ENCODE results near the gene ACP2.

The ACP2 gene, protein sequence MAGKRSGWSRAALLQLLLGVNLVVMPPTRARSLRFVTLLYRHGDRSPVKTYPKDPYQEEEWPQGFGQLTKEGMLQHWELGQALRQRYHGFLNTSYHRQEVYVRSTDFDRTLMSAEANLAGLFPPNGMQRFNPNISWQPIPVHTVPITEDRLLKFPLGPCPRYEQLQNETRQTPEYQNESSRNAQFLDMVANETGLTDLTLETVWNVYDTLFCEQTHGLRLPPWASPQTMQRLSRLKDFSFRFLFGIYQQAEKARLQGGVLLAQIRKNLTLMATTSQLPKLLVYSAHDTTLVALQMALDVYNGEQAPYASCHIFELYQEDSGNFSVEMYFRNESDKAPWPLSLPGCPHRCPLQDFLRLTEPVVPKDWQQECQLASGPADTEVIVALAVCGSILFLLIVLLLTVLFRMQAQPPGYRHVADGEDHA

GRCh38 chr11:47248664-47249377 is at the start of gene ACP2:
ACP2 (minus strand) TSS chr11:47248814; CDS start chr11:47248789, 25 bp downstream.
- peak; percentile 70 to 76 for DNase-seq (ENCODE audit: low read depth in 2 of 2, low spot score in 1 of 2)

DNA sequence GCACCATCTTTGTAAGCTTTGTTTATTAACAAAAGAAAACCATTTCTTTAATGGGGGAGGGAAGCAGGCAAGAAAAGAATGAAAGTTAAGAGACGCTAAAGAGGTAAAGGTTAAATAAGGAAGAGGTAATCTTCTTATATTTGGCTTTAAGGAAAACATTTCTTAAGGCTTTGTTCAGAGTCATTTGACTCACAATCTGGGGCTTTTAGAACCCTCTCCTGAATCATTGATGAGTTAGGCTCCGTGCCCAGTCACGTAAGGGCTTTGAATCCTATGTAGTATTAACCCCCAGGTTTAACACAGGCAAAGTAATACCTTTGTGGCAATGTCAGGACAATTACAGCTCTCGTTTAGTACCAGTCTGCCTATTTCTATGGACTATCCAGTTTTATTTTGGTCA is 47.4 kb upstream of the ACP2 start:
- DNase-seq (ENCODE audit: low read depth in 2 of 2, low spot score in 1 of 2): no peak

- no peak for DNase-seq (ENCODE audit: low read depth in 2 of 2, low spot score in 1 of 2)
Measured at GRCh38 chr11:47295385-47295784, 46.8 kb upstream of the ACP2 start.

GRCh38 chr11:47289856-47290255 is 41.2 kb upstream of the ACP2 start:
- no peak for DNase-seq (ENCODE audit: low read depth in 2 of 2, low spot score in 1 of 2)

- no peak for DNase-seq (ENCODE audit: low read depth in 2 of 2, low spot score in 1 of 2)
Measured at GRCh38 chr11:47288066-47288465, 39.5 kb upstream of the ACP2 start.

DNA sequence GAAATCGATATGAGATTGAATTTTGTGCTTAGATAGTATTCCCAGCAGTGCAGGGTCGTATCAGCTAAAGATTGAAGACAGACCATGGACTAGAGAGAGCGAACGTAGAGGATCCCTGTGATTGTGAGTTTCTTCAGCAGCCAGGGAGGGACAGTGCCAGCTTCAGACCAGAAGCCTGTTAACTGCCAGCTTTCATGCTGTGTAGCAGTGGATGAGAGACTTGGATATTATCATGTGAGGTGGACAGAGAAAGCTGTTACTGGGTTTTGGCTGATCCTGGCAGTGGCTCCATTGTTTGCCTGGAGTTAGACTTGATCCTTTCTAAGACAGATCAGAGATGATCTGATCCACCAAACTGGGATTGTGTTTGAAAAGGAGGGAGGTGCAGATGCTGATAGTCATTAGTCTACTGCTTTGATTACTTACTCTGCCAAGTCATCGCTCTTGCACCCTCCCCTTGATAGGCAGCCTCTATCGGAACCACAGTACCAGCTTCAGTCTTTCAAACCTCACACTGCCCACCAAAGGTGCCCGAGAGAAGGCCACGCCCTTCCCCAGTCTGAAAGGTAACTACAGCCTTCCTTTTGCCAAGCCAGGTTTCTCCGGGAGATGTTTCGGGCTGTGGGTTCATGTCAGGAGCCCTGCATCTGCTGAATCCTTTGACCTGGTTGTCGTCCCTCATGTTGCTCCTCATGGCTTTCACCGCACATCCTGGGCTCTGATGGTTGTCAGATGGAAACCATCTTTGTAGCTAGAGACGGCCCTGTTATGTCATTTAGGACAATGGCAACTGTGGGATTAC is 37.6 kb upstream of the ACP2 start:
- DNase-seq (ENCODE audit: low read depth in 2 of 2, low spot score in 1 of 2): no peak

DNA sequence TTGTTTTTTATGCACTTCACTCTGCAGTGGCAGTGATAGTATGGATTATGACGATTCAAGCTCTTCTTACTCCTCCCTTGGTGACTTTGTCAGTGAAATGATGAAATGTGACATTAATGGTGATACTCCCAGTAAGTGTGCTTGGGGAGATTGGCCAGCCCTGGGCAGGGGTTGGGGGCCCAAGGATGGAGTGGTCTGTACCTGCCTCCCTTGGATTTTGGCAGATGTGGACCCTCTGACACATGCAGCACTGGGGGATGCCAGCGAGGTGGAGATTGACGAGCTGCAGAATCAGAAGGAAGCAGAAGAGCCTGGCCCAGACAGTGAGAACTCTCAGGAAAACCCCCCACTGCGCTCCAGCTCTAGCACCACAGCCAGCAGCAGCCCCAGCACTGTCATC is 35.5 kb upstream of the ACP2 start:
- DNase-seq (ENCODE audit: low read depth in 2 of 2, low spot score in 1 of 2): no peak

DNA sequence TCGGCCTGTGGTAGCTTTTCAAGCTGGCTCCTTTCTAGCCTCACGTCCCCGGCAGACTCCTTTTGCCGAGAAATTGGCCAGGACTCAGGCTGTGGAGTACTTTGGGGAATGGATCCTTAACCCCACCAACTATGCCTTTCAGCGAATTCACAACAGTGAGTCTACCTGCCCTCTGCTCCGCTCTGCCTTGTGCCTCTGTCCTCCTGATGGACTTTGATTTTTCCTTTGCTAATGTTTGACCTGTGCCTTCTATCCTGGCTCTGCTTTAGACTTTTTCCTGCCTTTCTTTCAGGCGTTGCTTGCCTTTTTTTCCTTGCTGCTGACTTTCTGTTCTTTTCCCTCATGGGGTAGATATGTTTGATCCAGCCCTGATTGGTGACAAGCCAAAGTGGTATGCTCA is 33.8 kb upstream of the ACP2 start:
- DNase-seq (ENCODE audit: low read depth in 2 of 2, low spot score in 1 of 2): no peak

GRCh38 chr11:47280860-47281259 is 32.2 kb upstream of the ACP2 start:
- no peak for DNase-seq (ENCODE audit: low read depth in 2 of 2, low spot score in 1 of 2)

- DNase-seq (ENCODE audit: low read depth in 2 of 2, low spot score in 1 of 2): no peak
Measured at GRCh38 chr11:47280099-47280498, 31.5 kb upstream of the ACP2 start.

DNA sequence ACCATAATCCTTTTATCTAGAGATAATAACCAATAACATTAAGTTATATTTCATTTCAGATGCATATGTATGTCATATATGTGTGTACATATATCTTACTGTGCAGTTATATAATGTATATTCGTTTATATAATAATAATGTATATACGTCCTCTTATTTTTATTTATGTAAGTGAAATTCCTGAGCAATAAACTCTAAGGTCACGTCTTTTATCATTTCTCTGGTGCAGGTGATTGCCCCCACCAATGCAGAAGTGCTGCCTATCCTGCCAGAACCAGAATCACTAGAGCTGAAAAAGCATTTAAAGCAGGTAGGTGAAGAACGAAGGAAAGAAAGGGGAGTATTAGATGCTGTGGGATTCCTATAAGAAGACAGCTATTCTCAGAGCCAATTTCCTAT is 30.2 kb upstream of the ACP2 start:
- DNase-seq (ENCODE audit: low read depth in 2 of 2, low spot score in 1 of 2): no peak

DNA sequence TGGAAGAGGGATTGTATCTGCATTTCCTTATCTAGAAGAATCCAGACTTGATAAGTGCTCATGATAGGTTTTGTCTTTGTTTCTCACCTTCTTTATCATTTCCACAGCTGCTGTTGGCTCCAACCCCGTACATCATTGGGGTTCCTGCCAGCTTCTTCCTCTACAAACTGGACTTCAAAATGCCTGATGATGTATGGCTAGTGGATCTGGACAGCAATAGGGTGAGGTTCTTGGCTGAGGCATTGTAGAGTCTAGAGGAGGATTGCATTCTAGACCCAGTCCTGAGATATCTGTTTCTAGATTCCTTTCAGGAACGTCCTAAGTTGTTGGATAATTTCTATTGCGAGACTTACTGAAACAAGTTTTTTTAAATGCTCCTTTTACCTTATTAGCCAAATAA is 29.4 kb upstream of the ACP2 start:
- no peak for DNase-seq (ENCODE audit: low read depth in 2 of 2, low spot score in 1 of 2)

- DNase-seq (ENCODE audit: low read depth in 2 of 2, low spot score in 1 of 2): no peak
Measured at GRCh38 chr11:47276923-47277322, 28.3 kb upstream of the ACP2 start.

- DNase-seq (ENCODE audit: low read depth in 2 of 2, low spot score in 1 of 2): no peak
Measured at GRCh38 chr11:47274495-47275235, 26.1 kb upstream of the ACP2 start.

GRCh38 chr11:47272706-47273105 is 24.1 kb upstream of the ACP2 start:
- DNase-seq (ENCODE audit: low read depth in 2 of 2, low spot score in 1 of 2): no peak

DNA sequence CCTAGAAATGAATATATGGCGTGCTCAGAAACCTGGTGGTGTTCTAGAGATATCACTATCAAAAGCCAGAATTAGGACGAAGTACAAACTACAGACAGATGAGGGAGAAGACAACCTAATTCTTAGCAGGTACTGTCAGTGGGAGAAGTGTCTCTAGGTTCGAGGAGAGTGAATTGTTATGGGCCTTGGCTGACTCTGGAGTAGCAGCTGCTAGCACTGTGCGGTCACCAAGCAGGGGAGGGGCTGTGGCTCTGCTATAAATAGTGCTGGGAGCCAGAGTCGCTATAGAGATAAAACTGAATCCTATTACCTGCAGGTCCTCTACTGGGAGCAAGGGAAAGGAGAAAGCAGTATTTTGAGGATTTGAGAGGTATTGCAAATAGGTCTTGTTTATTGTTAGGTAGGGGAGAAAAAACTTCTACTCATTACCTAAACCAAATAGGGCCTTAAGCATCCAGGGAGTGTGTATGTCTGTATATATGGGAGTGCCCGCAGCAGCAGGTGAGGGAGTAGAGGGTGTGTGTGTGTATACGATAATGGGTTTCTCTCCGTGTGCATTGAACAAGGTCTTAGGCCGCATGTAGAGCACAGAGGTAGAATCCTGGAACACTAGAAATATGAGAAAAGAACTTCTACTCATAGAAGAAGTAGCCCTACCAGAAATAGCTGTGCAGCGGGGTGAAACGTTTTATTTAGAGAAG is 23.5 kb upstream of the ACP2 start:
- DNase-seq (ENCODE audit: low read depth in 2 of 2, low spot score in 1 of 2): no peak

DNA sequence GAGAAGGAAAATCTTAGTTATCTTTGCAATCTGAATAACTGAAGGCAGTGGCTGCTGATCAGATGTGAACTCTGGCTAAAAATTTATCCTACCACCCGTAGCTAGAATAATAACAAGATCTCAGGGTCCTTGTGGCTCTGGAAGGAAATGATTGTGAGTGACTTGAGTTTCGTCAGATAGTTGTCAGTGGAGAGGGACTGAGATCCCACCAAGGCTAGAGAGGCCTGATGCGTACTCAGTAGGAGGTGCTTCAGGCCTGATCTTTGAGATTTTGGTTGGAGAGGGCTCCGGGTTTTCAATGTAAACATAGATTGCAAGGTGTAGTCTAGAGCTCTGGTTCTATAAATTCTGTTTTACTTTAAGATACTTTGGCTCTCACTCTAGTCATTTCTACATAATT is 22.7 kb upstream of the ACP2 start:
- DNase-seq (ENCODE audit: low read depth in 2 of 2, low spot score in 1 of 2): no peak

DNA sequence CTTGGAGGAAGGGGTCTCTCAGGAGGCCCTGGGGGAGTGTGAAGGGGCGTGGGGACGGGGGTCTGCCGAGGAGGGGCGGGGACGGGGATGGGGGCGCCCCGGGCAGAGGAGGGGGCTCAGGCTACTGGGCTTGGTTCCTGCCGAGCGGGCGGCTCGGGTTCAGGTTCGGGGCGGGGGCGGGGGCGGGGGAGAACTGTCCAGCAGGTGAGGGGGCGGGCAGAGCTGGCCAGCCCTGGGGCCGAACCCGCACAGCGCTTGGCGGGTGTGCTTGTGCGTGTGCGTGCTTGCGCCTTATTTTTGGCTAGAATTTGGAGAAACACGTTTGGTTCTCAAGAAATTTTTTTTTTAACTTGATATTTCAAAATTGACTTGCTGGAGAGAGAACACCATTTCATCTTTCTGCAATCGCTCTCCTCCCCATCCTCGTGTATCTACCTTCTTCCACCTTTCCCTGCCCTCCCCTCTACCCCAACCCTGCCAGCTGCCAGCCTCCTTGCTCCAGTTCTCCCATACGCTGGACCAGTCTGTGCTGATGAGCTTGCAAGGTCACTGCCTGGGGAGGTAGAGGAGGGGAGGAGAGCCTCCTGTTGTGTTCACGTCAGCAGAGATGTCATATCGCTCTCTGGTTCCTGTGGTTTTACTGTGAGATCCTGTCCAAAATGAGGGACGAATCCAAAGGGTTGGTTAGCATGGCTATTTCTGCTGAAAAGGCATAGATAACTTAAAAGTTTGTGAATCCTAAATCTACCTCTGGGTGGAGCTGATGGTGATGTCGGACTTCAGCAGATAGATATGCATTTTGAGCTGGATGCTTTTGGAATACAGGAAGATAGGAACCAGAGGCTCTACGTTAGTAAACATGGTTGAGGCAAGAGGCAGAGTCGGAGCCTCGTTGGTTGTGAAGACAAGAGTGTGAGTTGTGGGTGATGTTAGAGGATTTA is 22.0 kb upstream of the ACP2 start:
- DNase-seq (ENCODE audit: low read depth in 2 of 2, low spot score in 1 of 2): no peak

DNA sequence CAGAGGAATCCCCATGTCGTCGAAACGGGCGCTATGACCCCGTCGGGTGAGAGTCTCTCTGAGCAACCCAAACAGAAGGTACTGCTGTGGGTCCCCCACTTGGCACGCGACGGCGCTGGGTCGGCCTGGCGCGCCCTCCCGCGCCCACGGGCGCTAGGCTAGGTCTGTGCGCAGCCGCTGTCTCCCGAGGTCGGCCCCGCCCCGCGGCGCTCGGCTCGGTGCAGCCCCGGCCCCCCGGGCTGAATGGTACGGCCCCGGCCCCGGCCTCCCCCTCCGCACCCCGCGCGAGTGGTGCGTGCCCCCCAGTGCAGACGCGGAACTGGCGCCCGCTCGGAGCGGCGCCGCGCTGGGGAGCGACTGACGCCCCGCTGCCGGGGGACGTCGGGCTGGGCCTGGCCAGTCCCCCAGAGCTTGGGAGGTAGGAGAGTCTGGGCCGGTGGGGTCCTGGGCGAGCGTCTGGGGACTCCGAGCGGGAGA is 21.3 kb upstream of the ACP2 start, which contains the start of gene MADD:
Gene MADD (plus strand): TSS at position 305 of the 477 bp plus-strand sequence.
- peak; percentile 75 to 86 for DNase-seq (ENCODE audit: low read depth in 2 of 2, low spot score in 1 of 2)
